Stomach (tissue), 9 donors: ENCODE results near the gene FGF14. TPM values are rescaled to one million over a fixed set of nuclear protein-coding genes. Genes with fewer than 3 reads are reported as not detected.

Experiments
- DNase-seq, 2 donors: peaks; one replicate each; pipeline versions ENCODE4 v3.0.0 to v3.0.0-alpha.2; 2013 to 2019
- H3K27ac ChIP-seq, 5 donors: fragments of 200-600 bp in 4 of 5; sonication (generic) in 4 of 5; one replicate each; pipeline ENCODE4 v1.5.1; 2013 to 2019; ENCODE audit warnings: mild to moderate bottlenecking in 1 of 5, moderate library complexity in 1 of 5
- H3K27me3 ChIP-seq, 3 donors: fragments of 200-600 bp; sonication (generic); one replicate each; pipeline ENCODE4 v1.5.1; 2017 to 2019; ENCODE audit warnings: mixed run types in 1 of 3
- H3K36me3 ChIP-seq, 4 donors: fragments of 200-600 bp; sonication (generic); 1 replicate in 3 of 4; 2 replicates in 1 of 4; pipeline ENCODE4 v1.5.1; 2016 to 2019
- H3K4me1 ChIP-seq, 4 donors: fragments of 200-600 bp; sonication (generic); one replicate each; pipeline ENCODE4 v1.5.1; 2016 to 2019
- H3K4me3 ChIP-seq, 4 donors: fragments of 200-600 bp; sonication (generic) in 3 of 4; one replicate each; pipeline ENCODE4 v1.5.1; 2016 to 2019; ENCODE audit warnings: mild to moderate bottlenecking in 1 of 4
- H3K9me3 ChIP-seq, 4 donors: fragments of 200-600 bp; sonication (generic); one replicate each; pipeline ENCODE4 v1.5.1; 2016 to 2019
- CTCF ChIP-seq, 7 experiments: fragments of 450-650 bp in 4 of 7; fragments of 200-600 bp in 3 of 7; sonication (generic) in 3 of 7; IDR thresholded peaks; one replicate each; pipeline ENCODE4 v1.5.1; 2016 to 2019; ENCODE audit warnings: antibody characterized with exemption in 7 of 7, control low read depth in 2 of 7, mild to moderate bottlenecking in 1 of 7
- EP300 ChIP-seq: sonication (generic); formaldehyde crosslinking; IDR thresholded peaks from one replicate; pipeline ENCODE4 v1.6.1; 2017; ENCODE audit warnings: antibody characterized with exemption
- POLR2A ChIP-seq, 4 donors: fragments of 450-650 bp; IDR thresholded peaks; one replicate each; pipeline ENCODE4 v1.6.1; 2016; ENCODE audit warnings: antibody characterized with exemption in 4 of 4, control low read depth in 2 of 4, mild to moderate bottlenecking in 1 of 4, moderate library complexity in 1 of 4
- POLR2AphosphoS5 ChIP-seq, 3 donors: sonication (generic); formaldehyde crosslinking; IDR thresholded peaks; one replicate each; pipeline ENCODE4 v1.6.1; 2016; ENCODE audit warnings: antibody characterized with exemption in 3 of 3
- WGBS, 5 donors: extraction: QIAGEN DNeasy Blood & Tissue Kit in 3 of 5; methylation state at CpG; one replicate each; pipeline versions ENCODE4 v1.1.5 to v1.1.7; 2013 to 2018; 5-methylcytosine and 5-hydroxymethylcytosine counted together
- intact Hi-C: fragments of 100-400 bp; cut with DNase I; formaldehyde crosslinking; loops from one replicate; pipeline ENCODE4 v1.15.1; 2023; ENCODE audit warnings: low total_unique reads
- polyA plus RNA-seq, 3 donors: library from polyadenylated mRNA; stranded (reverse); fragments of 200-250 nt; gene quantifications; one replicate each; pipeline ENCODE4 v1.2.3, GENCODE V29; 2013
- total RNA-seq, 5 donors: library from RNA; depleted of rRNA; stranded (reverse); fragments of >200 nt; gene quantifications; one replicate each; pipeline versions ENCODE4 v1.1.0 to v1.2.3, GENCODE V29; 2014 to 2016
- donor health status: healthy with polysubstance abuse.
- donor health status: Bipolar disorder and iron deficiency.
- donor health status: healthy.

FGF14 gene
- total and polyA plus RNA-seq, 8 donors: 0.08 to 6.6 (median 0.54) TPM

GRCh38 chr13:102351521-102351920 lies 50.3 kb downstream of the FGF14 start:
- no peaks in the 10 kb centered on the region for H3K9me3 ChIP-seq
- H3K27ac ChIP-seq: no peak overlapping the region
- TF ChIP-seq POLR2A (IDR thresholded peaks at IDR 0.05) (no peak), CTCF (IDR thresholded peaks at IDR 0.05) (no peak), EP300 (no peak), POLR2AphosphoS5 (IDR thresholded peaks at IDR 0.05) (no peak)
- no peaks in the 10 kb centered on the region for H3K36me3 ChIP-seq
- 70 to 81% (median 74%) methylated on average over 5 of the region's 5 CpGs for WGBS, 5 donors
- H3K4me3 ChIP-seq: no peak overlapping the region
- no peaks in the 10 kb centered on the region for H3K27me3 ChIP-seq
- no peak for DNase-seq
- intact Hi-C loops: no loop called here
- no peaks in the 10 kb centered on the region for H3K4me1 ChIP-seq

GRCh38 chr13:102347490-102347889 lies 54.4 kb downstream of the FGF14 start:
- H3K4me1 ChIP-seq: no peaks in the 10 kb centered on the region
- no peaks in the 10 kb centered on the region for H3K9me3 ChIP-seq
- intact Hi-C loops: no loop called here
- no peaks in the 10 kb centered on the region for H3K36me3 ChIP-seq
- H3K4me3 ChIP-seq: no peak overlapping the region
- H3K27ac ChIP-seq: no peak overlapping the region
- no peaks in the 10 kb centered on the region for H3K27me3 ChIP-seq
- WGBS, 5 donors: 78 to 90% (median 84%) methylated on average over 7 of the region's 7 CpGs
- no peak for TF ChIP-seq POLR2AphosphoS5 (IDR thresholded peaks at IDR 0.05)
- TF ChIP-seq EP300: no peak
- no peak for TF ChIP-seq POLR2A (IDR thresholded peaks at IDR 0.05)
- TF ChIP-seq CTCF (IDR thresholded peaks at IDR 0.05): no peak
- DNase-seq: no peak

- DNase-seq: no peak
- no peaks in the 10 kb centered on the region for H3K36me3 ChIP-seq
- WGBS, 5 donors: 79 to 86% (median 81%) methylated on average over 5 of the region's 5 CpGs
Observed at GRCh38 chr13:102346769-102347168, 55.1 kb downstream of the FGF14 start.

GRCh38 chr13:102344410-102344809 lies 57.4 kb downstream of the FGF14 start:
- no peaks in the 10 kb centered on the region for H3K4me1 ChIP-seq

More at GRCh38 chr13:102346769-102347168, 55.1 kb downstream of the FGF14 start:
- intact Hi-C loops: no loop called here
- Histone ChIP-seq H3K4me1 (no peaks in the 10 kb centered on the region), H3K27ac (no peak overlapping the region), H3K4me3 (no peak overlapping the region), H3K27me3 (no peaks in the 10 kb centered on the region), H3K9me3 (no peaks in the 10 kb centered on the region)
- TF ChIP-seq EP300: no peak
- no peak for TF ChIP-seq CTCF (IDR thresholded peaks at IDR 0.05)
- TF ChIP-seq POLR2A (IDR thresholded peaks at IDR 0.05): no peak
- TF ChIP-seq POLR2AphosphoS5 (IDR thresholded peaks at IDR 0.05): no peak

More at GRCh38 chr13:102344410-102344809, 57.4 kb downstream of the FGF14 start:
- no peak overlapping the region for H3K27ac ChIP-seq
- intact Hi-C loops: no loop called here
- H3K36me3 ChIP-seq: no peaks in the 10 kb centered on the region
- no peak overlapping the region for H3K4me3 ChIP-seq
- H3K27me3 ChIP-seq: no peaks in the 10 kb centered on the region
- no peak for TF ChIP-seq EP300
- TF ChIP-seq POLR2A (IDR thresholded peaks at IDR 0.05): no peak
- TF ChIP-seq CTCF (IDR thresholded peaks at IDR 0.05): no peak
- no peak for TF ChIP-seq POLR2AphosphoS5 (IDR thresholded peaks at IDR 0.05)
- no peaks in the 10 kb centered on the region for H3K9me3 ChIP-seq
- DNase-seq: no peak
